ENCODE results near the gene PI4KA.
"Not testable (repeated sequence)": the region's sequence is repeated elsewhere in the genome, so short reads cannot be mapped to it uniquely, and the experiment has no call there.

DNA sequence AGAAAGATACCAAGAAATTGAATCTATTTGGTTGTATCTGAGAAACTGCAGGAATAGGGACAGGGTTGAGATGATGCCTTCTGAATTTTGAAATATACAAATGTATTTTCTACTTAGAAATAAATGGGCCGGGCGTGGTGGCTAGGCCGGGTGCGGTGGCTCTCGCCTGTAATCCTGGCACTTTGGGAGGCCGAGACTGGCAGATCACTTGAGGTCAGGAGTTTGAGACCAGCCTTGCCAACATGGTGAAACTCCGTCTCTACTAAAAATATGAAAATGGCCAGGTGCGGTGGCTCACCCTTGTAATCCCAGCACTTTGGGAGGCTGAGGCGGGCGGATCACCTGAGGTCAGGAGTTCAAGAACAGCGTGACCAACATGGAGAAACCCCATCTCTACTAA is 172.8 kb downstream of the PI4KA start:
- not testable (repeated sequence) for TF ChIP-seq CREB1 (CRISPR knock-in tag; IDR thresholded peaks at IDR 0.05; ENCODE audit: low read depth); JUNB (IDR thresholded peaks at IDR 0.05; ENCODE audit: unreplicated experiment); EZH2 (IDR thresholded peaks at IDR 0.05; ENCODE audit: low read depth, unreplicated experiment); REST (IDR thresholded peaks at IDR 0.05; ENCODE audit: unreplicated experiment)
- TF ChIP-seq, protein P1, sequence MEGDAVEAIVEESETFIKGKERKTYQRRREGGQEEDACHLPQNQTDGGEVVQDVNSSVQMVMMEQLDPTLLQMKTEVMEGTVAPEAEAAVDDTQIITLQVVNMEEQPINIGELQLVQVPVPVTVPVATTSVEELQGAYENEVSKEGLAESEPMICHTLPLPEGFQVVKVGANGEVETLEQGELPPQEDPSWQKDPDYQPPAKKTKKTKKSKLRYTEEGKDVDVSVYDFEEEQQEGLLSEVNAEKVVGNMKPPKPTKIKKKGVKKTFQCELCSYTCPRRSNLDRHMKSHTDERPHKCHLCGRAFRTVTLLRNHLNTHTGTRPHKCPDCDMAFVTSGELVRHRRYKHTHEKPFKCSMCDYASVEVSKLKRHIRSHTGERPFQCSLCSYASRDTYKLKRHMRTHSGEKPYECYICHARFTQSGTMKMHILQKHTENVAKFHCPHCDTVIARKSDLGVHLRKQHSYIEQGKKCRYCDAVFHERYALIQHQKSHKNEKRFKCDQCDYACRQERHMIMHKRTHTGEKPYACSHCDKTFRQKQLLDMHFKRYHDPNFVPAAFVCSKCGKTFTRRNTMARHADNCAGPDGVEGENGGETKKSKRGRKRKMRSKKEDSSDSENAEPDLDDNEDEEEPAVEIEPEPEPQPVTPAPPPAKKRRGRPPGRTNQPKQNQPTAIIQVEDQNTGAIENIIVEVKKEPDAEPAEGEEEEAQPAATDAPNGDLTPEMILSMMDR (conservative IDR thresholded peaks at IDR 0.05; ENCODE audit: low read depth in 2 of 2): not testable (repeated sequence)
